ENCODE measurements around the gene CALML5. TPM values are rescaled to one million over a fixed set of nuclear protein-coding genes. Genes with fewer than 3 reads are reported as not detected.
A peak's percentile ranks its signal among the peaks of the same experiment; 100 is the strongest.

CALML5 gene
- total RNA-seq, 1 donor from 2014 or later: not detected

- intact Hi-C loops (cut with DNase I): loop anchor here (10.0 kb wide), 1 partner anchor 462 kb away; no protein-coding TSS in a partner anchor
- H3K36me3 ChIP-seq: no peaks in the 10 kb centered on the region
These were observed 37.2 kb upstream of the CALML5 start for GRCh38 chr10:5536486-5537081.

GRCh38 chr10:5534880-5535856, 35.8 kb upstream of the CALML5 start:
- Histone ChIP-seq H3K27ac (peak overlapping the region; percentile 86 to 87), H3K4me3 (no peak overlapping the region), H3K9me3 (no peaks in the 10 kb centered on the region), H3K27me3 (no peaks in the 10 kb centered on the region), H3K4me1 (peaks cover 10 to 65% of the 10 kb centered on the region in 2 donors), H3K36me3 (no peaks in the 10 kb centered on the region)
- intact Hi-C loops (cut with DNase I): loop anchor here (1.0 to 10.0 kb wide), 7 partner anchors 12 to 460 kb away; no protein-coding TSS in a partner anchor
- peak in 1 of 2 donors; percentile 66 for DNase-seq (ENCODE audit: low spot score in 2 of 2)
- TF ChIP-seq CTCF (IDR thresholded peaks at IDR 0.05): no peak

More at GRCh38 chr10:5536486-5537081, 37.2 kb upstream of the CALML5 start:
- Histone ChIP-seq H3K4me3 (no peak overlapping the region), H3K9me3 (peaks cover 0 to 3% of the 10 kb centered on the region in 2 donors), H3K27me3 (no peaks in the 10 kb centered on the region), H3K27ac (peak overlapping the region; percentile 61 to 87), H3K4me1 (peaks cover 10 to 53% of the 10 kb centered on the region in 2 donors)
- TF ChIP-seq CTCF (IDR thresholded peaks at IDR 0.05): no peak
- peak in 1 of 2 donors; percentile 30 for DNase-seq (ENCODE audit: low spot score in 2 of 2)

GRCh38 chr10:5534051-5534821, 34.9 kb upstream of the CALML5 start:
- H3K4me3 ChIP-seq: no peak overlapping the region
- no peaks in the 10 kb centered on the region for H3K9me3 ChIP-seq
- H3K36me3 ChIP-seq: no peaks in the 10 kb centered on the region
- DNase-seq (ENCODE audit: low spot score in 2 of 2): peak in 1 of 2 donors; percentile 67
- H3K27me3 ChIP-seq: no peaks in the 10 kb centered on the region
- TF ChIP-seq CTCF (IDR thresholded peaks at IDR 0.05): no peak
- peak overlapping the region; percentile 78 to 86 for H3K27ac ChIP-seq
- intact Hi-C loops (cut with DNase I): loop anchor here (2.0 to 10.0 kb wide), 6 partner anchors 27 to 459 kb away; no protein-coding TSS in a partner anchor
- peaks cover 10 to 72% of the 10 kb centered on the region in 2 donors for H3K4me1 ChIP-seq

- Histone ChIP-seq H3K27me3 (no peaks in the 10 kb centered on the region), H3K9me3 (no peaks in the 10 kb centered on the region), H3K36me3 (no peaks in the 10 kb centered on the region), H3K4me3 (no peak overlapping the region), H3K27ac (peak overlapping the region; percentile 61 to 86), H3K4me1 (peaks cover 10 to 68% of the 10 kb centered on the region in 2 donors)
- TF ChIP-seq CTCF (IDR thresholded peaks at IDR 0.05): no peak
- intact Hi-C loops (cut with DNase I): loop anchor here (5.0 to 10.0 kb wide), 2 partner anchors 66 to 458 kb away; no protein-coding TSS in a partner anchor
- peak in 1 of 2 donors; percentile 63 for DNase-seq (ENCODE audit: low spot score in 2 of 2)
These were observed 33.8 kb upstream of the CALML5 start for GRCh38 chr10:5533098-5533731.

Data from ascending aorta (tissue), 2 donors.